ENCODE measurements around the gene FHOD1. TPM values are rescaled to one million over a fixed set of nuclear protein-coding genes. Genes with fewer than 3 reads are reported as not detected.
A peak's percentile ranks its signal among the peaks of the same experiment; 100 is the strongest.

FHOD1 gene
- total RNA-seq, 1 donor from 2014 or later, result 18.0 TPM

DNA sequence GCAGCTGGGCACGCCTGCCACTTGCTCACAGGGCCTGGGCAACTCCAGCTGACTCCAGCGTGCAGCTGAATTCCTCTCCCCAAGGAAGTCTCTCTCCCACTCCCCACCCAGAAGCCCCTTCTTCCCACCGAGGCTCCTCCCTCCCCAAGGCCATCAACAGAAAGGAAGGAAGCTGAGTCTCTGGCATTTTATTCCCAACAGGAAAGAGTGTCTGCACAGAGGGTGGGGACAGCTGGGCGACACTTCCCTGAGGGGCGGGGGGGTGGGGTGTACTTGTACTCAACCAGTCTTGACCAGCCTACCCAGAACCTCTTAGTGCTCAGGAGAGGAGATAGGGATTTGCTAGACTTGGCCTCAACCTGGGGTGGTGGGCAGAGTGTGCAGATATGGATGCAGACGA is 57.2 kb downstream of the FHOD1 start, which contains the start of gene EXOC3L1:
TSS of gene EXOC3L1 (minus strand) at position 96 of the 400 bp plus-strand sequence. CDS start 460 bp downstream, outside the sequence.
- TF ChIP-seq, protein P1, sequence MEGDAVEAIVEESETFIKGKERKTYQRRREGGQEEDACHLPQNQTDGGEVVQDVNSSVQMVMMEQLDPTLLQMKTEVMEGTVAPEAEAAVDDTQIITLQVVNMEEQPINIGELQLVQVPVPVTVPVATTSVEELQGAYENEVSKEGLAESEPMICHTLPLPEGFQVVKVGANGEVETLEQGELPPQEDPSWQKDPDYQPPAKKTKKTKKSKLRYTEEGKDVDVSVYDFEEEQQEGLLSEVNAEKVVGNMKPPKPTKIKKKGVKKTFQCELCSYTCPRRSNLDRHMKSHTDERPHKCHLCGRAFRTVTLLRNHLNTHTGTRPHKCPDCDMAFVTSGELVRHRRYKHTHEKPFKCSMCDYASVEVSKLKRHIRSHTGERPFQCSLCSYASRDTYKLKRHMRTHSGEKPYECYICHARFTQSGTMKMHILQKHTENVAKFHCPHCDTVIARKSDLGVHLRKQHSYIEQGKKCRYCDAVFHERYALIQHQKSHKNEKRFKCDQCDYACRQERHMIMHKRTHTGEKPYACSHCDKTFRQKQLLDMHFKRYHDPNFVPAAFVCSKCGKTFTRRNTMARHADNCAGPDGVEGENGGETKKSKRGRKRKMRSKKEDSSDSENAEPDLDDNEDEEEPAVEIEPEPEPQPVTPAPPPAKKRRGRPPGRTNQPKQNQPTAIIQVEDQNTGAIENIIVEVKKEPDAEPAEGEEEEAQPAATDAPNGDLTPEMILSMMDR (IDR thresholded peaks at IDR 0.05; ENCODE audit: borderline replicate concordance), result no peak
- DNase-seq, result no peak
- H3K36me3 ChIP-seq, result peaks cover 14% of the 10 kb centered on the region
- H3K4me3 ChIP-seq, result peak within 1 kb of the TSS; percentile 53
- intact Hi-C loops (cut with micrococcal nuclease), result no loop called here
- peaks cover 54% of the 10 kb centered on the region for H3K4me1 ChIP-seq
- no peaks in the 10 kb centered on the region for H3K9me3 ChIP-seq (replicated peaks)
- no peaks in the 10 kb centered on the region for H3K27me3 ChIP-seq (ENCODE audit: low read depth)
- peak within 1 kb of the TSS; percentile 88 for H3K27ac ChIP-seq (replicated peaks)

DNA sequence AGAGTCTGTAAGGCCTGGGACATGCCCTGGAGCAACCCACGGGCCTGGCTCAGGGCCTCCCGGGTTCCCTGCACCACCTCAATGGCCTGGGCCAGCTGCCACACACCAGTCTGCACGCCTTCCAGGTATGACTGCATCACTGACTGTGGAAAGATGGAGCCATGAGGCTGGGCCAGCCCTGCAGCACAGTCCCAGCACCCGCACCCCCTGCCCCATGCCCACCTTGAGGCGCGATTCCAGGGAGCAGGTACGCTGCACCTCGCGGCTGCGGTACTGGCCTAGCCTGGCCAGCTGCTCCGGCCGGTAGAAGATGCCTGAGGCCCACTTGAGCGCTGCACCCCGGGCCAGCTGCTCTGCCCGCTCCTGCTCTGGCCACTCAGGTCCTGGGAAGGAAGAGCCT is 58.5 kb downstream of the FHOD1 start:
- Histone ChIP-seq H3K9me3 (replicated peaks) (no peaks in the 10 kb centered on the region), H3K27ac (replicated peaks) (no peak overlapping the region), H3K27me3 (ENCODE audit: low read depth) (no peaks in the 10 kb centered on the region), H3K36me3 (peaks cover 2% of the 10 kb centered on the region), H3K4me1 (peaks cover 57% of the 10 kb centered on the region), H3K4me3 (no peak overlapping the region)
- DNase-seq, result no peak
- TF ChIP-seq, protein P1 (IDR thresholded peaks at IDR 0.05; ENCODE audit: borderline replicate concordance), result no peak
- intact Hi-C loops (cut with micrococcal nuclease), result no loop called here

DNA sequence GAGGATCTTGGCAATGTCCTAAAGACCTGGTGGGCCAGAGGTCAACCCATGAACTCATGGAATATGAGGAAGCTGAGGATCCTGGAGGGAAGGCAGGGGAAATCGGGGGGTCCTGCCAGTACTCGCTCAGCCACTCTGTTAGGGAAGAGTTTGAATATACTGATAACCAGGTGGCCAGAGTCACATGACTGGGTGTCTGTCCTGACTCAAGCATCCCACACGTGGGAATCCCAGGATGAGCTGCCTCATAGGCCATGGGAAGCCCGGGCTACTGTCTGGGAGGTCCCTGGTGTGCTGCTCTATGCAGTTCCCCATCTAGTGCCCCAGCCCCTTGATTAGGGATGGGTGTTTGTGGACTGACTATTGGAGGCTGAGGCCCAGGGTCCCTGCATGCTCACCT is 59.0 kb downstream of the FHOD1 start:
- Histone ChIP-seq H3K36me3 (no peaks in the 10 kb centered on the region), H3K27me3 (ENCODE audit: low read depth) (no peaks in the 10 kb centered on the region), H3K4me1 (peaks cover 53% of the 10 kb centered on the region), H3K9me3 (replicated peaks) (no peaks in the 10 kb centered on the region), H3K27ac (replicated peaks) (no peak overlapping the region), H3K4me3 (no peak overlapping the region)
- no peak for DNase-seq
- intact Hi-C loops (cut with micrococcal nuclease), result no loop called here
- TF ChIP-seq, protein P1 (IDR thresholded peaks at IDR 0.05; ENCODE audit: borderline replicate concordance), result no peak

DNA sequence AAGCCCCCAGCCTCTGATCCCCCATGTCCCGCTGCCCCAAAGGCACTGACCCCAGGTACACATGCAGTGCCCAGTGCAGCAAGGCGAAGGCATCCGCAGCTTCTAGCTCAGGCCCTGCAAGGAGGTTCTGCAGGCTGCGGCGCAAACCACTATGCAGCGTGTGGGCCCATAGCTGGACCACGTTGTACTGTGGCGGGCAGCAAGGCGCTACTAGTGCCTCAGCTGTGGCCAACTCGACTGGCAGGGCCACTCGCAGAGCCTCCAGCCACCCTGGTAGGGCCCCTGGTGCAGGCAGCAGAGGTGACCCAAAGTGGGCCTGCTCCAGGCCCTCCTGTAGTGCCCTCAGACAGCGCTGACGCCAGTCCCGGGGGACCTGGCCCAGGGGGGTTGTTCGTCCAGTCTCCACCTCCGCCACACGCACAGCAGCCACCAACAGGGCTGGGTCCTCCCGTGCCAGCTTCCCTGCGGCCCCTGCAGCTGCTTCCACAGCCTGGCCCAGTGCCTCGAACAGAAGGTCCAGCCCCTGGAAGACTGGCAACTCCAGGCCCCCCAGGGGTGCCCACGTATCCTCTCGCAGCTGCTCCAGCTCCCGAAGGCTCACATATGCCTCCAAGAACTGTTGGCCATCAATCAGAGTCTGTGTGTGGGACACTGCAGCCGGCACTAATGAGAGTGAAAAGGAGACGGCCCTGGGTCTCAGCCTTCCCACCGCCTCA is 59.9 kb downstream of the FHOD1 start:
- Histone ChIP-seq H3K27ac (replicated peaks) (no peak overlapping the region), H3K9me3 (replicated peaks) (no peaks in the 10 kb centered on the region), H3K27me3 (ENCODE audit: low read depth) (no peaks in the 10 kb centered on the region), H3K4me3 (no peak overlapping the region), H3K4me1 (peaks cover 53% of the 10 kb centered on the region), H3K36me3 (no peaks in the 10 kb centered on the region)
- TF ChIP-seq, protein P1 (IDR thresholded peaks at IDR 0.05; ENCODE audit: borderline replicate concordance), result no peak
- intact Hi-C loops (cut with micrococcal nuclease), result no loop called here
- DNase-seq, result no peak

DNA sequence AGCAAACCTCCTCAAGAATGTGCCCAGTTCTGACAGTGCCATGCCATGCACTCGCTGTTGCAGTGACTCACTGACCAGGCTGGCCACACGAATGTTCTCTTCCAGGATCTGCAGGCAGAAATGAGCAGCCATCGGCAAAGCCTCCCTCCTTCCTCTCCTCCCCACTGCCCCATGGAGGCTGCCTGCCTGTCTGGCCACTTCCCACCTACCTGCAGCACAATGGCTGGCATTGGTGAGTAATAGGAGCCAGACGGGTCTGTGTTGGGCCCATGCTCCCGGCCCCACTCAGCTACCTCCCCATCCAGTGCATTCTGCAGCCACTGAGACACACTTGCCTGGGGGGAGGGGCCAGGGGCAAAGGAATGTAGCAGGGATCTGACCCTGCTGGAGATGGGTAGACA is 60.7 kb downstream of the FHOD1 start:
- TF ChIP-seq, protein P1 (IDR thresholded peaks at IDR 0.05; ENCODE audit: borderline replicate concordance), result no peak
- Histone ChIP-seq H3K36me3 (no peaks in the 10 kb centered on the region), H3K27ac (replicated peaks) (no peak overlapping the region), H3K4me3 (no peak overlapping the region), H3K27me3 (ENCODE audit: low read depth) (no peaks in the 10 kb centered on the region), H3K4me1 (peaks cover 46% of the 10 kb centered on the region), H3K9me3 (replicated peaks) (no peaks in the 10 kb centered on the region)
- no peak for DNase-seq
- intact Hi-C loops (cut with micrococcal nuclease), result no loop called here
